ENCODE results near the gene STXBP5.

STXBP5 gene

DNA sequence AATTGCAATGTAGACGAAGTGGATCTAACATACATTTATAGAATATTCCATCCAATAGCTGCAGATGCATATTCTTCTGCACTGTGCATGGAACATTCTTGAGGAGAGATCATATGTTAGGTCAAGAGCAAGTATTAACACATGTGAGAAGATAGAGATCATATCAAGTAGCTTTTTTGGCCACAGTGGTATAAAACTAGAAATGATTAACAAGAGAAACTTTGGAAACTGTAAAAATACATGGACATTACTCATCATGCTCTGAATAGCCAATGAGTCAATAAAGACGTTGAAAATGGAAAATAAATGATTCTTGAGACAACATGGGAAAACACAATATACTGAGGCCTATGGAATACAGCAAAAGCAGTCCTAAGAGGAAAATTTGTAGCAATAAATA is 94.2 kb downstream of the STXBP5 start:
- TF ChIP-seq GATA2 (IDR thresholded peaks at IDR 0.05; ENCODE audit: low read depth, low read length) (no peak), GATA3 (IDR thresholded peaks at IDR 0.05; ENCODE audit: low read depth, low read length) (no peak)

DNA sequence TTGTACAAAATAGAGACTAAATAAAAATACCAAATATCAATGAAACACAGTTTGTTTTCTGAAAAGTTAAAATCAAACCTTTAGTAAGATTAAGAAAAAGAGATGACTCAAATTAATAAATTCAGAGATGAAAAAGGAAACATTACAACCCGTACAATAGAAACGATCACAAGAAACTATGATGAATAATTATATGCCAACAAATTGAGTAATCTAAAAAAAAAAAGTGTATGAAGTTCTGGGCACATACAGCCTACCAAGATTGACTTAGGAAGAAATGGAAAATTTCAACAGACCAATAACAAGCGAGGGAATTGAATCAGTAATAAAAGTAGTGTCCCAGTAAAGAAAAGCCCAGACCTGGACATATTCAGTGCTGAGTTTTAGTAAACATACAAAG is 94.8 kb downstream of the STXBP5 start:
- TF ChIP-seq GATA3 (IDR thresholded peaks at IDR 0.05; ENCODE audit: low read depth, low read length) (no peak), GATA2 (IDR thresholded peaks at IDR 0.05; ENCODE audit: low read depth, low read length) (no peak)

DNA sequence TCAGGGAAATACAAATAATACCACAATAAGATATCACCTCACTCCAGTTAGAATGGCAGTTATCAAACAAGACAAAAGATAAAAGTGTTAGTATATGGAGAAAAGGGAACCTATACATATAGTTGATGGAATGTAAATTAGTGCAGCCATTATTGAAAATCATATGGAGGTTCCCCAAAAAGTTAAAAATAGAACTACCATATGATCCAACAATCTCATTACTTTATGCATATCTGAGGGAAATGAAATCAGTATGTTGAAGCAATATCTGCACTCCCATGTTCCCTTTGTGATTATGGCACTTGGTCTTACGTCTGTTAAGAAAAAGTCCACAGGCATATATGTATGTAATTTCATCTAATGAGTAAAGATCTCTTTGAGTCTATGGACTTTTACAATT is 96.9 kb downstream of the STXBP5 start:
- no peak for TF ChIP-seq GATA3 (IDR thresholded peaks at IDR 0.05; ENCODE audit: low read depth, low read length)
- no peak for TF ChIP-seq GATA2 (IDR thresholded peaks at IDR 0.05; ENCODE audit: low read depth, low read length)

DNA sequence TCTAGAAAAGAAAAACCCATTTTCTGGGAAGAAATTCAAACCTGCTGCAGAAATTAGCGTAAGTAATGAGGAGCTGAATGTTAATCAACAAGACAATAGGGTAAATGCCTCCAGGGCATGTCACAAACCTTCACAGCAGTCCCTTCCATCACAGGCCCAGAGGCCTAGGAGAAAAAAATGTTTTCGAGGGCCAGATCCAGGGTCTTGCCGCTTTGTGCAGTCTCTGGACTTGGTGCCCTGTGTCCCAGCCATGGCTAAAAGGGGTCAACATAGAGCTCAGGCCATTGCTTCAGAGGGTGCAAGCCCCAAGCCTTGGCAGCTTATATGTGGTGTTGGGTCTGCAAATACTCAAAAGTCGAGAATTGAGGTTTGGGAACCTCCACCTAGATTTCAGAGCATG is 99.8 kb downstream of the STXBP5 start:
- no peak for TF ChIP-seq GATA2 (IDR thresholded peaks at IDR 0.05; ENCODE audit: low read depth, low read length)
- TF ChIP-seq GATA3 (IDR thresholded peaks at IDR 0.05; ENCODE audit: low read depth, low read length), result no peak

- no peak for TF ChIP-seq GATA3 (IDR thresholded peaks at IDR 0.05; ENCODE audit: low read depth, low read length)
- TF ChIP-seq GATA2 (IDR thresholded peaks at IDR 0.05; ENCODE audit: low read depth, low read length), result no peak
Measured at GRCh38 chr6:147310521-147310920, 106.3 kb downstream of the STXBP5 start.

- TF ChIP-seq GATA2 (IDR thresholded peaks at IDR 0.05; ENCODE audit: low read depth, low read length) (no peak), GATA3 (IDR thresholded peaks at IDR 0.05; ENCODE audit: low read depth, low read length) (no peak)
Measured at GRCh38 chr6:147311218-147311617, 107.0 kb downstream of the STXBP5 start.

DNA sequence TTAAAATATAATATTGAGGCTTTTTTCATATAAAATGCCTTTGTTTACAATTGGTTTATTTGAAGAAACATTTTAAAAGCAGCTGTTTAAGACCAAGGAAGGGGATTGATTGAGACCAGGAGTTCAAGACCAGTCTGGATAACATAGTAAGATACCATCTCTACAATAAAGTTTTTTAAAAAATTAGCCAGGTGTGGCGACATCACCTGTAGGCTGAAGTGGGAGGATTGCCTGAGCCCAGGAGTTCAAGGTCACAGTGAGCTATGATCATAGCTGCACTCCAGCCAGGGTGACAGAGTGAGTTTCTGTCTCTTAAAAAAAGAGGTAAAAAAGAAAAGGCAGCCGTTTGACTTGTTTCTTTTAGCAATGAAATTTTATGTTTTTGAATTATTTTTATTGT is 117.0 kb downstream of the STXBP5 start:
- TF ChIP-seq GATA3 (IDR thresholded peaks at IDR 0.05; ENCODE audit: low read depth, low read length) (no peak), GATA2 (IDR thresholded peaks at IDR 0.05; ENCODE audit: low read depth, low read length) (no peak)

DNA sequence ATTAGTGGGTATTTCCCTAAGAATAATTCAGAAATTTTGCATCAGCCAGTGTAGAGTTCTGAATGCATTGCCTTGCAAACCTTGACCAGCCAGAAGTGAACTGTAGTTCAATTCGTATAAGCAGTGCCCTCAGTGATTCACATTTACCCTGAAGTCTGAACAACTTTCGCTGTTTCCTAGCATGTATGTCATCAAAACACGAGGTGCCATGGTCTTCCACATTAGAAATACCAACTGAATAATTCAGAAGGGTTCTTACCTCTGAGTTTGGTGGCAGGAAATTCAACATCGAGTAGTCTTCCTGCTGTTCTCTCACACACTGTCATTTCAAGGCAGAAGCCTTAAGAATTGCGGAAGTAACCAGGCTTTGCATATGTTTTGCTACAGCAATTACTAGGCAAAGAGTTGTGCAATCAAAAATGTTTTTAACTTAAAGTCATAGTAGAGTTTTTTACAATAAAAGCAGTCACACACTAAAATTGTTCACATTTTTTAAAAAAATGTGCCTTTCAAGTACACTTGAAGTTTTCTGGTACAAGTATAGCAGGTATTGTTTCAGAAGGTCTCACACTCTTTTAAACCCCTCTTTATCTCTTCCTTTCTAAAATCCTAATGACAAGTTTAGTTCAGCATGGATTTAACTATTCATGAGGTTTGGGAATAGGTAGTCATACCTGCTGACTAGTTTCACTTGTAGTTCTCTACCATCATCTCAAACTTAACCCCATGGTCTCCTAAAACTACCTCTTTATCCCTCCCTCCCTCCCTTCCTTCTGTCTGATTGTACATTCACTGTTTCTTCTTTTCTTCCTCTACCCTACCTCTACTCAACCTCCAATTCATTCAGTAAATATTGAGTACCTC is 118.3 kb downstream of the STXBP5 start:
- TF ChIP-seq GATA3 (IDR thresholded peaks at IDR 0.05; ENCODE audit: low read depth, low read length) (no peak), GATA2 (IDR thresholded peaks at IDR 0.05; ENCODE audit: low read depth, low read length) (no peak)

- TF ChIP-seq GATA2 (IDR thresholded peaks at IDR 0.05; ENCODE audit: low read depth, low read length), result no peak
Measured at GRCh38 chr6:147325557-147325956, 121.3 kb downstream of the STXBP5 start.

- TF ChIP-seq GATA2 (IDR thresholded peaks at IDR 0.05; ENCODE audit: low read depth, low read length), result no peak
- no peak for TF ChIP-seq GATA3 (IDR thresholded peaks at IDR 0.05; ENCODE audit: low read depth, low read length)
Measured at GRCh38 chr6:147331401-147331800, 127.2 kb downstream of the STXBP5 start.

DNA sequence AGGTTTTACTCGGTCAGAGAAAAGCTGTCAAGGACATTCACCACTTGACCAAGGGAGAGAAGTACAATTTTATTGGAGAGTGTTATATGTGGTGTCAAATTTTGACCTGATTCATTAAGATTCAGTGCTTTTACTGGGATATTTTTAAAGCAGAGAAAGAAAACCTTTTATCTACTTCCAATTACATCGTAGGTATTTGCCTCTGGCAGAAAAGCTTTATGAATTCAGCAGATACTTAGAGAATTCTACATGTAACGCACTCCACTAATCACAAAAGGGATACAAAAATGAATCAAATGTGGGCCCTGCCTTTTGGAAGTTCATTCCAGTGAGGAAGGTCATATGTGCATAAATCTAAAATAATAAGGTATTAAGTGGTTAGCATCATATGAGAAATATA is 133.7 kb downstream of the STXBP5 start:
- TF ChIP-seq GATA3 (IDR thresholded peaks at IDR 0.05; ENCODE audit: low read depth, low read length) (no peak), GATA2 (IDR thresholded peaks at IDR 0.05; ENCODE audit: low read depth, low read length) (no peak)

- TF ChIP-seq GATA3 (IDR thresholded peaks at IDR 0.05; ENCODE audit: low read depth, low read length), result no peak
- no peak for TF ChIP-seq GATA2 (IDR thresholded peaks at IDR 0.05; ENCODE audit: low read depth, low read length)
Measured at GRCh38 chr6:147341486-147341885, 137.3 kb downstream of the STXBP5 start.

DNA sequence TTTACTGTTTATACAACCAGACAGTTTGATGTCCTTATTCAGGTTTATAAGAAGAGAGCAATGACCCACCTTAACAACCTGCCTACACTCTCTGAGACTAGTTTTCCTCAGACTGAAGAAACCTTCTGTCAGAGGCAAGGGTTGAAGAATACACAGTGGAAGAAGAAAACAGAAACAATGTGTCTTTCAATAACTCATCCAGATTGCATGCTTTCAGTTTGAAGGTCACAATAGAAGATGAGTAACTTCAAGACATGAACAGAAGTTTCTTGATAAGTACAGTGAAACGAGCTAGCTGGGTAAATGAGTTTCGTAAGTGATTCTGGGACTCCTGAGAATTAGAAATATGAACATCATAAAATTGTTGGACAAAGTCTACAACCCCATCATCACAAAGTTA is 141.7 kb downstream of the STXBP5 start:
- no peak for TF ChIP-seq GATA2 (IDR thresholded peaks at IDR 0.05; ENCODE audit: low read depth, low read length)
- TF ChIP-seq GATA3 (IDR thresholded peaks at IDR 0.05; ENCODE audit: low read depth, low read length), result no peak

DNA sequence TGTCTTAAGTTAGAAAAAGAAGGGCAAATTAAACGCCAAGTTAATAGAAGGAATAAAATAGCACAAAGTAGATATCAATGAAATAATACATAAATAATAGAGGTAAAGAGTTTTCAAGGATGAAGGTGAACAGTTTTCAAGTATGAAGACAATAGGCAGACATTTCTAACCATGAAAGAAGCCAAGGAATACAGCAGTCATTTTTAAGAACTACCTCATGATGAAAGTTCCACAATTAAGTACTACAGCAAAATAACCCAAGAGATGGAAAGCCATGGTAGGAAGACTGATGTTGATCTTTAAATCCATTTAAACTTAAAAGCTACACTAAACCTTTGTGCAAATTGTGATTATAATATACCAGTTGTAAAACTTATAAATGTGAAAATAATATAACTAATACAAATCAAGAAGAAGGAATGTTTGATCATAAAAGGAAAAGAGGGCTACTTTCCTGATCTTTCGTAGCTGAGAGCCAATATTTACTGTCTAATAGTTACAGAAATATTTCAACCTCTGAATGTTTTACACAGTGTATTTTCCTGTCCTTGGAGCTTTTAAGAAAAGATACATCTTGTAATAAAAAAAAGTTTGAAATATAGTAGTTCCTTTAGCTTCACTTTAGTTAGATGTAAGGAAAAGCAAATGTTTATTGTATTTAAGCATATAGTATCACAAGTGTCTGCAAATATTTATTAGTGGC is 143.1 kb downstream of the STXBP5 start:
- no peak for TF ChIP-seq GATA3 (IDR thresholded peaks at IDR 0.05; ENCODE audit: low read depth, low read length)
- TF ChIP-seq GATA2 (IDR thresholded peaks at IDR 0.05; ENCODE audit: low read depth, low read length), result no peak
